HG02852 (cell line): ENCODE results near the gene MYBPHL.

Experiments
- ATAC-seq: cut with Tn5 transposase; IDR thresholded peaks from one replicate; pipeline ENCODE4 v1.9.1; 2021; ENCODE audit warnings: mild to moderate bottlenecking, moderate library complexity; ENCODE audit not compliant: unreplicated experiment

Gene MYBPHL

GRCh38 chr1:109281680-109282496 is 24.9 kb downstream of the MYBPHL start:
- no peak for ATAC-seq

DNA sequence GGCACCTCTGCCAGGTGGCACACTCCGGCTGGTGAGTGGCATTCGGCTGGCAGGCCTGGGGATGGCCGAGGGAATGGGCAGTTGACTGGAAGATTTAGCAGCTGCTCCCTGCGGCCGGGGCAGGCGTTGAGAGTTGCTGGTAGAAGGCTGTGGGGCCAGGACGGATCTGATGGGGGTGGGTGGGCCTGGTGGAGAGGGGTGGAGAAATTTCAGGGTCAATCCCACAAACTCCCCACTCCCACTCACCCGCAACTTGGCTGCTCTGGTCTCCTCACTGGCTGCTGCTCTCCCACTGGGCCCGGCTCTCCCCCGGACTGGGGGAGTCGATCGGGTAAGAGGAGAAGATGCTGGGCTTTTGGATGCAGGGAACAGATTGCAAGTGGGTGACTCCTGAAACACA is 25.9 kb downstream of the MYBPHL start:
- ATAC-seq: no peak

GRCh38 chr1:109279615-109280278 is 27.1 kb downstream of the MYBPHL start:
- no peak for ATAC-seq

GRCh38 chr1:109277434-109278204 is 29.2 kb downstream of the MYBPHL start:
- peak; percentile 88 for ATAC-seq

- ATAC-seq: no peak
These were observed 31.0 kb downstream of the MYBPHL start for GRCh38 chr1:109275706-109276345.

DNA sequence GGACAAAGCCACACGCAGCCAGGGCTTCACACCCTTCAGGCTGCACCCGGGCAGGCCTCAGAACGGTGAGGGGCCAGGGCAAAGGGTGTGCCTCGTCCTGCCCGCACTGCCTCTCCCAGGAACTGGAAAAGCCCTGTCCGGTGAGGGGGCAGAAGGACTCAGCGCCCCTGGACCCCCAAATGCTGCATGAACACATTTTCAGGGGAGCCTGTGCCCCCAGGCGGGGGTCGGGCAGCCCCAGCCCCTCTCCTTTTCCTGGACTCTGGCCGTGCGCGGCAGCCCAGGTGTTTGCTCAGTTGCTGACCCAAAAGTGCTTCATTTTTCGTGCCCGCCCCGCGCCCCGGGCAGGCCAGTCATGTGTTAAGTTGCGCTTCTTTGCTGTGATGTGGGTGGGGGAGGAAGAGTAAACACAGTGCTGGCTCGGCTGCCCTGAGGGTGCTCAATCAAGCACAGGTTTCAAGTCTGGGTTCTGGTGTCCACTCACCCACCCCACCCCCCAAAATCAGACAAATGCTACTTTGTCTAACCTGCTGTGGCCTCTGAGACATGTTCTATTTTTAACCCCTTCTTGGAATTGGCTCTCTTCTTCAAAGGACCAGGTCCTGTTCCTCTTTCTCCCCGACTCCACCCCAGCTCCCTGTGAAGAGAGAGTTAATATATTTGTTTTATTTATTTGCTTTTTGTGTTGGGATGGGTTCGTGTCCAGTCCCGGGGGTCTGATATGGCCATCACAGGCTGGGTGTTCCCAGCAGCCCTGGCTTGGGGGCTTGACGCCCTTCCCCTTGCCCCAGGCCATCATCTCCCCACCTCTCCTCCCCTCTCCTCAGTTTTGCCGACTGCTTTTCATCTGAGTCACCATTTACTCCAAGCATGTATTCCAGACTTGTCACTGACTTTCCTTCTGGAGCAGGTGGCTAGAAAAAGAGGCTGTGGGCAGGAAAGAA is 32.0 kb downstream of the MYBPHL start:
- ATAC-seq: no peak

GRCh38 chr1:109273570-109274288 is 33.1 kb downstream of the MYBPHL start:
- ATAC-seq: no peak

- no peak for ATAC-seq
These were observed 33.8 kb downstream of the MYBPHL start for GRCh38 chr1:109272831-109273547.

- ATAC-seq: no peak
These were observed 34.6 kb downstream of the MYBPHL start for GRCh38 chr1:109272021-109272799.

GRCh38 chr1:109271458-109271857 is 35.4 kb downstream of the MYBPHL start:
- no peak for ATAC-seq

GRCh38 chr1:109270623-109271317 is 36.0 kb downstream of the MYBPHL start:
- no peak for ATAC-seq

- no peak for ATAC-seq
These were observed 36.7 kb downstream of the MYBPHL start for GRCh38 chr1:109269981-109270622.

GRCh38 chr1:109269212-109269980 is 37.4 kb downstream of the MYBPHL start:
- ATAC-seq: no peak

- ATAC-seq: no peak
These were observed 38.2 kb downstream of the MYBPHL start for GRCh38 chr1:109268431-109269211.

- no peak for ATAC-seq
These were observed 39.0 kb downstream of the MYBPHL start for GRCh38 chr1:109267743-109268300.
